Stomach smooth muscle (tissue), 2 donors: ENCODE data around the gene BRCC3.
"Not testable (repeated sequence)": the region's sequence is repeated elsewhere in the genome, so short reads cannot be mapped to it uniquely, and the experiment has no call there.

Experiments
- H3K27ac ChIP-seq: one replicate; pipeline ENCODE4 v1.7.0; 2013; ENCODE audit warnings: mild to moderate bottlenecking, low read length, inconsistent platforms
- H3K27me3 ChIP-seq, 2 donors: one replicate each; pipeline ENCODE4 v1.7.0; 2013; ENCODE audit warnings: low read length in 2 of 2; ENCODE audit not compliant: insufficient read depth in 2 of 2, control insufficient read depth in 1 of 2
- H3K36me3 ChIP-seq, 2 donors: one replicate each; pipeline ENCODE4 v1.7.0; 2013; ENCODE audit warnings: low read length in 2 of 2; ENCODE audit not compliant: control insufficient read depth in 2 of 2, insufficient read depth in 2 of 2
- H3K4me1 ChIP-seq: one replicate; pipeline ENCODE4 v1.7.0; 2013; ENCODE audit warnings: low read length; ENCODE audit not compliant: control insufficient read depth, insufficient read depth
- H3K4me3 ChIP-seq, 2 donors: one replicate each; pipeline ENCODE4 v1.7.0; 2013; ENCODE audit warnings: low read length in 2 of 2
- H3K9ac ChIP-seq, 2 donors: one replicate each; pipeline ENCODE4 v1.7.0; 2013; ENCODE audit warnings: low read length in 2 of 2, mild to moderate bottlenecking in 1 of 2
- H3K9me3 ChIP-seq, 2 donors: one replicate each; pipeline ENCODE4 v1.7.0; 2013; ENCODE audit warnings: low read length in 2 of 2; ENCODE audit not compliant: control insufficient read depth in 2 of 2
- donor health status: healthy.
- donor health status: Pancreatic carcinoma.

Gene BRCC3

GRCh38 chrX:155108427-155108826 is 37.1 kb downstream of the BRCC3 start:
- Histone ChIP-seq H3K36me3 (peaks cover 0 to 3% of the 10 kb centered on the region in 2 donors), H3K27me3 (no peaks in the 10 kb centered on the region), H3K27ac (no peak overlapping the region), H3K9me3 (no peaks in the 10 kb centered on the region), H3K4me3 (no peak overlapping the region), H3K4me1 (no peaks in the 10 kb centered on the region), H3K9ac (no peak overlapping the region)

- Histone ChIP-seq H3K36me3 (peaks cover 0 to 3% of the 10 kb centered on the region in 2 donors), H3K27ac (no peak overlapping the region), H3K9ac (no peak overlapping the region), H3K27me3 (no peaks in the 10 kb centered on the region), H3K9me3 (no peaks in the 10 kb centered on the region), H3K4me1 (no peaks in the 10 kb centered on the region), H3K4me3 (no peak overlapping the region)
Measured at GRCh38 chrX:155112171-155112570, 40.9 kb downstream of the BRCC3 start.

- no peaks in the 10 kb centered on the region for H3K9me3 ChIP-seq
- no peaks in the 10 kb centered on the region for H3K27me3 ChIP-seq
- no peak overlapping the region for H3K4me3 ChIP-seq
- no peak overlapping the region for H3K9ac ChIP-seq
- H3K4me1 ChIP-seq: no peaks in the 10 kb centered on the region
- peaks cover 0 to 3% of the 10 kb centered on the region in 2 donors for H3K36me3 ChIP-seq
- H3K27ac ChIP-seq: no peak overlapping the region
Measured at GRCh38 chrX:155113097-155113496, 41.8 kb downstream of the BRCC3 start.

GRCh38 chrX:155115174-155115819 is 44.0 kb downstream of the BRCC3 start:
- H3K9me3 ChIP-seq: no peaks in the 10 kb centered on the region
- H3K27me3 ChIP-seq: no peaks in the 10 kb centered on the region
- no peak overlapping the region for H3K4me3 ChIP-seq
- no peak overlapping the region for H3K27ac ChIP-seq
- H3K4me1 ChIP-seq: no peaks in the 10 kb centered on the region
- H3K36me3 ChIP-seq: no peaks in the 10 kb centered on the region
- no peak overlapping the region for H3K9ac ChIP-seq

- Histone ChIP-seq H3K27me3 (no peaks in the 10 kb centered on the region), H3K4me3 (no peak overlapping the region), H3K9me3 (peaks cover 0 to 3% of the 10 kb centered on the region in 2 donors), H3K4me1 (no peaks in the 10 kb centered on the region), H3K9ac (no peak overlapping the region), H3K36me3 (no peaks in the 10 kb centered on the region), H3K27ac (no peak overlapping the region)
Measured at GRCh38 chrX:155127465-155127864, 56.2 kb downstream of the BRCC3 start.

- no peaks in the 10 kb centered on the region for H3K4me1 ChIP-seq
- no peaks in the 10 kb centered on the region for H3K36me3 ChIP-seq
- no peak overlapping the region for H3K27ac ChIP-seq
- H3K9me3 ChIP-seq: peaks cover 0 to 3% of the 10 kb centered on the region in 2 donors
- no peaks in the 10 kb centered on the region for H3K27me3 ChIP-seq
- H3K4me3 ChIP-seq: no peak overlapping the region
- H3K9ac ChIP-seq: no peak overlapping the region
Measured at GRCh38 chrX:155127940-155128339, 56.6 kb downstream of the BRCC3 start.

GRCh38 chrX:155132110-155132509 is 60.8 kb downstream of the BRCC3 start:
- H3K9me3 ChIP-seq: peaks cover 0 to 3% of the 10 kb centered on the region in 2 donors
- H3K9ac ChIP-seq: no peak overlapping the region
- H3K4me3 ChIP-seq: no peak overlapping the region
- H3K36me3 ChIP-seq: no peaks in the 10 kb centered on the region
- H3K27ac ChIP-seq: no peak overlapping the region
- H3K4me1 ChIP-seq: no peaks in the 10 kb centered on the region
- no peaks in the 10 kb centered on the region for H3K27me3 ChIP-seq

- H3K27ac ChIP-seq: no peak overlapping the region
- no peak overlapping the region for H3K9ac ChIP-seq
- H3K4me3 ChIP-seq: no peak overlapping the region
- no peaks in the 10 kb centered on the region for H3K4me1 ChIP-seq
- no peaks in the 10 kb centered on the region for H3K9me3 ChIP-seq
- H3K36me3 ChIP-seq: no peaks in the 10 kb centered on the region
- H3K27me3 ChIP-seq: no peaks in the 10 kb centered on the region
Measured at GRCh38 chrX:155134255-155134654, 62.9 kb downstream of the BRCC3 start.

GRCh38 chrX:155143959-155144548 is 72.7 kb downstream of the BRCC3 start:
- Histone ChIP-seq H3K4me1 (no peaks in the 10 kb centered on the region), H3K27me3 (no peaks in the 10 kb centered on the region), H3K9ac (no peak overlapping the region), H3K4me3 (no peak overlapping the region), H3K36me3 (no peaks in the 10 kb centered on the region), H3K9me3 (no peaks in the 10 kb centered on the region), H3K27ac (no peak overlapping the region)

- no peaks in the 10 kb centered on the region for H3K4me1 ChIP-seq
- no peaks in the 10 kb centered on the region for H3K27me3 ChIP-seq
- H3K9ac ChIP-seq: no peak overlapping the region
- no peak overlapping the region for H3K4me3 ChIP-seq
- no peak overlapping the region for H3K27ac ChIP-seq
- H3K9me3 ChIP-seq: no peaks in the 10 kb centered on the region
- H3K36me3 ChIP-seq: no peaks in the 10 kb centered on the region
Measured at GRCh38 chrX:155144926-155145325, 73.6 kb downstream of the BRCC3 start.

GRCh38 chrX:155147612-155148011 is 76.3 kb downstream of the BRCC3 start:
- not testable (repeated sequence) for H3K27me3 ChIP-seq, H3K9ac ChIP-seq, H3K27ac ChIP-seq, H3K4me1 ChIP-seq, H3K9me3 ChIP-seq, H3K36me3 ChIP-seq, H3K4me3 ChIP-seq
